Myocyte (in vitro differentiated cells): ENCODE data around the gene TNNT1. TPM values are rescaled to one million over a fixed set of nuclear protein-coding genes. Genes with fewer than 3 reads are reported as not detected.
A peak's percentile ranks its signal among the peaks of the same experiment; 100 is the strongest.
"Not testable (repeated sequence)": the region's sequence is repeated elsewhere in the genome, so short reads cannot be mapped to it uniquely, and the experiment has no call there.

Source experiments
- DNase-seq: peaks from one replicate; pipeline ENCODE4 v3.0.0-alpha.2; 2012; ENCODE audit warnings: low read depth
- polyA plus RNA-seq: library from polyadenylated mRNA; unstranded; fragments of >200 nt; gene quantifications from one replicate; pipeline ENCODE4 v1.2.1, GENCODE V29; 2012; ENCODE audit warnings: missing spikeins
- total RNA-seq: library from RNA; depleted of rRNA; stranded (reverse); fragments of >200 nt; gene quantifications from 2 replicates; pipeline ENCODE4 v1.2.3, GENCODE V29; 2014

TNNT1 gene
- 4,534 and 4,610 TPM in 2 replicates for total RNA-seq
- polyA plus RNA-seq = 2,366 TPM

DNA sequence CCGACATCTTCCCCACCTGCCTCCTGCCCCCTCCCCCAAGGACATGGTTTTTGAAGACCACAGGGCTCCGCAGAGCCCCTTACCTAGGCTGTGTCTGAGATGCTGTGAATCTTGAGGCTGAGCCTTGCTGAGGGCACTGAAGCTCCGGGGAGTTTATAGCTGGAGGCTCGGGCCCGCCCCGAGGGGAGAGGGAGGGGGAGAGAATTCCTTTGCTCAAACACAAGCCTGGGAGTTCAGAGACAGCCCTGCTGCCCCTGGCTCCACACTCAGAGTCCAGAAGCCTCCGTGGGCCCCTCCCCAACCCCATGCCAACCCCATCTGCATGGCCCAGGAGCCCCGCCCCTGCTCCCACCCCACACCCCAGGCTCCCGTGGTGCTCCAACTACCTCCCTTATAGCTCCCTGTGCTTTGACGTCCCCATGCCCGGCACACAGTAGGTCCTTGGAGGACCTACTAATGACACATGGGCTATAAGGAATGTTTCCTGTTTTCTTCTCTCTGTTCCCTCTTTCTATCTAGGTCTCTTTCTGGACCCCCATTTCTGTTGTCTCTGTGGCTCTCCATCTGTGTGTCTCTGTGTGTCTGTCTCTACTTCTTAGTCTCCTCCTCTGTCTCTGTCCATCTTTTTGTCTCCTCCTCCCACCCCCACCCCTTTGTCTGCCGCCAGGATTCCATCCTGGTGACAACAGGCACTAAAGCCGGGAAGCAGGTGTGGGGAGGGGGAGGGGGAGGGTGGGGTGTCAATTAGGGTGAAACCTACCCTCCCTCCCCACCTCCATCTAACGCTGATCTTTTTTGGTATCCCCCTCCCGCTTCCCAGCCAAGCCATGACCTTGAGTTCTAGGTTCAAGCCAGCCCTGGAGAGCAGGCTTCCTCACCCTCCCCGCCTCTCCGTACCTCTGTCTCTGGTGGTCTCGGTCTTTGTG lies at the start of gene TNNT1:
TNNT1 (minus strand) TSS at position 129 of the 926 bp plus-strand sequence. CDS start 2,049 bp downstream, outside the sequence.
- DNase-seq = peak; percentile 96

- no peak for DNase-seq
Measured at GRCh38 chr19:55198651-55199050, 49.6 kb upstream of the TNNT1 start.

GRCh38 chr19:55197528-55197927 lies 48.5 kb upstream of the TNNT1 start:
- no peak for DNase-seq

DNA sequence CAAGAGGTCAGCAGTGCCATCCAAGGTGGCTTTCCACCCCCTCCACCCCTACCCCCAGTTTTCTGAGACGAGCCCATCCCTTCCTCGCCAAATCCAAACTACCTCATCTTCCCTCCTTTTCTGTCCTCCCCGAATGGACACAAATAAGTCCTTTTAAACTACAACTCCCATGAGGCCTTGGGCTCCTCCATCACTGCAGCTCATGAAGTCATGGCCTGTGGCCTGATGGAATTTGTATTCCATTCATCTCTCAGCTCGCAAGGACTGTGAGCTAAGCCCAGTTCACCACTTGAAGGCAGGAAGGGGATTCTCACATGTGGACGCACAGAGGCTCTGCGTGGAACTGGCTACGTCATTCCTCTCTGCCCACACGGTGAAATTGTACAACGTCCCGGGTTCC lies 47.8 kb upstream of the TNNT1 start:
- no peak for DNase-seq

DNA sequence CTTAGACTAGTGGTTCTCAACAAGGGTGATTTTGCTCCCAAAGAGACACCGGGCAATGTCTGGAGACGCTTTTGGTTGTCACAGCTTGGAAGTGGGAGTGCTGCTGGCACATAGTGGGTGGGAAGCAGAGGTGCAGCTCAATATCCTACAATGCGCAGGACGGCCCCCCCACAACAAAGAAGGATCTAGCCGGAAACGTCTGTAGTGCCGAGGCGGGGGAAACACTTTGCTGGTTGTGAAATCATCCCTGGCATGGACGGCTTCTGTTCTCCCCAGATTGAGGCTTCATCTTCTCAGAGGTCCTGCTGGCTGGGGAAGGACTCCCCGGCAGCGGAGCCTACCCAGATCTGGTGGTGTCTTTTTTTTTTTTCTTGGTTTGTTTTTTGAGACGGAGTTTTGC lies 44.5 kb upstream of the TNNT1 start:
- DNase-seq = no peak

- DNase-seq = peak; percentile 41
Measured at GRCh38 chr19:55189403-55189835, 40.4 kb upstream of the TNNT1 start.

GRCh38 chr19:55188625-55189024 lies 39.6 kb upstream of the TNNT1 start:
- DNase-seq = no peak

GRCh38 chr19:55186080-55186479 lies 37.1 kb upstream of the TNNT1 start:
- DNase-seq = no peak

GRCh38 chr19:55181740-55182139 lies 32.7 kb upstream of the TNNT1 start:
- DNase-seq = no peak

DNA sequence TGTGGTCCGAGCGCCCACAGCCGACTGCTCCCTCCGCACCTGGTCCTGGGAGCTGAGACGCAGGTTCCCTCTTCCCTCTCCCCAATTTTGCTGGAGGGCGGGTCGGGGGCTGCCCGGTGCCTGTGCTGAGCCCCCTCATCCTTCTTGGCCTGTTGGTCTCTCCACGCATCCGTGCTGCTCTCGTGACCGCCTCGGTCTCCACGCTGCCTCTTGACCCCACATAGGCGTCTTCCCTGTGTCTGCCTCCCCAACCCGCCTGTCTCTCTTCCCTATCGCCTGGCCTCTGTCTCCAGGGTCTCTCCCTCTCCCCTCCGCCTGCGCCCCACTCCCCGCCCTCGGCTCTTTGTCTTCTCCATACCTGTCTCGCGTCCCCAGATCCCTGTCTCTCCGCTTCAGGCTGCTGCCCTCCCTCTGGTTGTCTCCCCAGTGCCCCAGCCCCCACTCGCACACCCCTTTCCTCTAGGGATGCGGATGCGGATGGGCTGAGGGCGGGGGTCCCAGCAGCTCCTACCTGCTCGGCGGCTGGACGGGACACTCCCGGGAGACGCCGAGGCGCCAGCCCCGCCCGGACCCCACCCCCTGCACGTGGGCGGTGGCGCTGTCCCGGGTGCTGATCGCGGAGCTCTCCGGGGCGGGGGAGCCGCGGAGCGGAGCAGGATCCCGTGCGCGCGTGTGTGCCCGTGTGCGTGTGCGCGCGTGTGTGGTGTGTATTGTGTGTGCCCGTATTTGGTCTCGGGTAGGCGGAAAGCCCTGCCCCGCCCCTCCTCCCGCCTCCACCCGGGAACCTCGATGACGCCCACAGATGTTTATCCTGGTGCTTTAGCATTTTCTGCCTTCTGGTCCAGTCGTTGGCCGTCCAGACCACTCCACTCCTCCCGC lies 30.8 kb upstream of the TNNT1 start, which contains the start of gene SYT5:
SYT5 (minus strand) TSS at position 684 of the 879 bp plus-strand sequence. CDS start 1,248 bp downstream, outside the sequence.
- DNase-seq = peak; percentile 33

GRCh38 chr19:55178781-55179599 lies 30.0 kb upstream of the TNNT1 start:
- DNase-seq = peak; percentile 76

GRCh38 chr19:55176076-55176475 lies 27.1 kb upstream of the TNNT1 start:
- DNase-seq = no peak

GRCh38 chr19:55175117-55175867 lies 26.3 kb upstream of the TNNT1 start:
- no peak for DNase-seq

DNA sequence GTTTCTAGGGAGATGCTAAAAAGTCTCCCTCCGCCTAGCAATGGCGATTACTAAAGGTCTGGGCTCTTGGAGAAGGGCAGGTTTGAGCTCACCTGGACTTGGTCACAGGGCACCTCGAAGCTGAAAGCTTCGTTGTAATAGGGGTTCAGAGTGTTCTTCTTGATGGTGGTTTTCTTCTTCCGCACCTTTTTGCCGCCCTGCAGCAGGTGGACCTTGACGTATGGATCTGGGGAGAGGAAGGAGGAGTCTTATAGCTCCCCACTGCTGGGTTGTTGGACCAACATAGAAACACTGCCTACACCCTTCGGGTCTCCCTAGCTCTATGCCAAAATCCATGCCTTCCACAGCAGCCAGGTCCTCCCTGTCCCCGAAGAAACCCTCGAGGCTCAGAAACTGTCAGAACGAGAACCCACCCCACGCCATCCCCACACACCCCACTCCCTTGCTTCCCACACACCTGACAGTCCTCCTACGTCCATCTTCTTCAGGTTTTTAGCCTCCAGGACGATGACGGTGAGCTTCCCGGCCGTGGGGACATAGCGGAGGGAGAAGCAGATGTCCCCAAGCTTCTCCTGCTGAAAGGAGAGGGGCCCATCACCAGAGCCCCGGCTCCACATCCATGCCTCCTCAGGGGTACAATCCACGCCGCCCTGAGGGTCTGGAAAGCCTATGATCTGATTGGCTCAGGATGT lies 25.6 kb upstream of the TNNT1 start:
- DNase-seq = no peak

GRCh38 chr19:55173714-55174409 lies 24.9 kb upstream of the TNNT1 start:
- peak; percentile 65 for DNase-seq

GRCh38 chr19:55173186-55173713 lies 24.2 kb upstream of the TNNT1 start:
- DNase-seq = no peak

GRCh38 chr19:55172741-55173140 lies 23.7 kb upstream of the TNNT1 start:
- no peak for DNase-seq

- DNase-seq = not testable (repeated sequence)
Measured at GRCh38 chr19:55172318-55172717, 23.3 kb upstream of the TNNT1 start.

GRCh38 chr19:55171440-55171839 lies 22.4 kb upstream of the TNNT1 start:
- no peak for DNase-seq
